Ectodermal cell (in vitro differentiated cells): Measurements from ENCODE around the gene TMCC1.
"Not testable (repeated sequence)": the region's sequence is repeated elsewhere in the genome, so short reads cannot be mapped to it uniquely, and the experiment has no call there.

ENCODE experiments used
- H3K27ac ChIP-seq: 2 replicates; pipeline ENCODE4 v1.7.0; 2013; ENCODE audit warnings: mild to moderate bottlenecking, low read depth, low read length; ENCODE audit not compliant: insufficient read depth, poor library complexity, severe bottlenecking
- H3K27me3 ChIP-seq: 2 replicates; pipeline ENCODE4 v1.7.0; 2013; ENCODE audit warnings: mild to moderate bottlenecking, low read length; ENCODE audit not compliant: insufficient read depth, control insufficient read depth, poor library complexity, severe bottlenecking
- H3K36me3 ChIP-seq: one replicate; pipeline ENCODE4 v1.7.0; 2013; ENCODE audit warnings: low read length; ENCODE audit not compliant: control insufficient read depth, insufficient read depth
- H3K4me1 ChIP-seq: one replicate; pipeline ENCODE4 v1.7.0; 2013; ENCODE audit warnings: low read length; ENCODE audit not compliant: control insufficient read depth, insufficient read depth
- H3K4me3 ChIP-seq: 2 replicates; pipeline ENCODE4 v1.7.0; 2013; ENCODE audit warnings: low read depth, low read length, control low read depth; ENCODE audit not compliant: insufficient read depth
- H3K9me3 ChIP-seq: 2 replicates; pipeline ENCODE4 v1.7.0; 2013; ENCODE audit warnings: mild to moderate bottlenecking, low read length, moderate library complexity; ENCODE audit not compliant: control insufficient read depth
- WGBS, 2 experiments: methylation state at CpG; one replicate each; pipeline ENCODE4 v1.1.7; 2013; ENCODE audit warnings: missing lambda C conversion rate in 2 of 2; 5-methylcytosine and 5-hydroxymethylcytosine counted together

TMCC1 gene

DNA sequence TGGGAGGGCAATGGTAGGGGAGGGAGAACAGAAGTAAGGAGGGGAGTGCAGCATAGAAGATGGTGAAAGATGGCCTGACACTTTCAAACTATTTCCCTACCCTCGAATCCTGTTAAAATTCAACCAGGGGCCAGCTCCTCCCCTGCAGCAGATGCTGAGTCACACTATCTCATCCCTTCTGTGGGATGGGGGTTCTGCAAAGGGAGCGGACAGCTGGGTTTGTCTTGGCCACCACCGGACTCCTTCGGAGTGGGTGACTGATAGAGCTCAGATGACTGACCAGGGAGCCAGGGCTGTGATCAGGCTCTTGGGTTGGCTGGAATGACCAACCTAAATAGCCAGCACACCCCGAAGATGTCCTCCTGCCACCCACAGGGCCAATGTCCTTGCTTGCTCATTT, 33.6 kb upstream of the TMCC1 start:
- Histone ChIP-seq H3K36me3 (no peaks in the 10 kb centered on the region), H3K4me1 (no peaks in the 10 kb centered on the region), H3K27me3 (no peaks in the 10 kb centered on the region), H3K4me3 (no peak overlapping the region), H3K27ac (no peak overlapping the region), H3K9me3 (peaks cover 2% of the 10 kb centered on the region)
- WGBS, 2 experiments: 87 to 93% methylated on average over 5 of the region's 5 CpGs

- Histone ChIP-seq H3K27ac (no peak overlapping the region), H3K4me3 (no peak overlapping the region), H3K4me1 (no peaks in the 10 kb centered on the region), H3K27me3 (no peaks in the 10 kb centered on the region), H3K9me3 (peaks cover 6% of the 10 kb centered on the region), H3K36me3 (no peaks in the 10 kb centered on the region)
- no CpG with 5 or more reads among the region's 1 CpG for WGBS, 2 experiments
Measured at GRCh38 chr3:129919806-129920205, 26.3 kb upstream of the TMCC1 start.

GRCh38 chr3:129919357-129919756, 25.8 kb upstream of the TMCC1 start:
- no peaks in the 10 kb centered on the region for H3K27me3 ChIP-seq
- H3K4me3 ChIP-seq: no peak overlapping the region
- H3K27ac ChIP-seq: no peak overlapping the region
- 89 to 94% methylated on average over 3 of the region's 3 CpGs for WGBS, 2 experiments
- no peaks in the 10 kb centered on the region for H3K36me3 ChIP-seq
- H3K9me3 ChIP-seq: peaks cover 6% of the 10 kb centered on the region
- H3K4me1 ChIP-seq: no peaks in the 10 kb centered on the region

DNA sequence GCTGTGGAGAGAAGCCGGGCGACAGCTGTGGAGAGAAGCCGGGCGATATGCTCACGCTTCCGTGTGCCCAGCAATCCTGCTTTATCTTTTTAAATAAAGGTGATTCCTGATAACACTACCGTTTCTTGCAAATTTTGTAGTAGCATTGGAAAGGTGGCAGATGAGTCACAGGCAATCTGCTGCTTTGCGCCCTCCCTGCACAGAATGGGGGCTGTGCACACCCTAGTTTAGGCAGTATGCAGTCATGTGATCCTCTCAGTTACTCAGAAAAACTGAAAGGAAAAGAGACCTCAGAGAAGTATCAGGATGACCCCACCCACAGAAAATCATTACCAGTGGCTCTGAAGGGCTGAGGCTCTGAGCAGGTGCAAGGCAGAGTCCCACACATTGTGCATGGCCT, 24.9 kb upstream of the TMCC1 start:
- Histone ChIP-seq H3K27ac (no peak overlapping the region), H3K4me1 (no peaks in the 10 kb centered on the region), H3K36me3 (no peaks in the 10 kb centered on the region), H3K9me3 (peaks cover 6% of the 10 kb centered on the region), H3K27me3 (no peaks in the 10 kb centered on the region), H3K4me3 (no peak overlapping the region)
- 96% methylated on average over 8 of the region's 8 CpGs for WGBS, 2 experiments

GRCh38 chr3:129917423-129918007, 24.0 kb upstream of the TMCC1 start:
- no peaks in the 10 kb centered on the region for H3K36me3 ChIP-seq
- WGBS, 2 experiments: 93 to 94% methylated on average over 6 of the region's 6 CpGs
- H3K4me3 ChIP-seq: no peak overlapping the region

DNA sequence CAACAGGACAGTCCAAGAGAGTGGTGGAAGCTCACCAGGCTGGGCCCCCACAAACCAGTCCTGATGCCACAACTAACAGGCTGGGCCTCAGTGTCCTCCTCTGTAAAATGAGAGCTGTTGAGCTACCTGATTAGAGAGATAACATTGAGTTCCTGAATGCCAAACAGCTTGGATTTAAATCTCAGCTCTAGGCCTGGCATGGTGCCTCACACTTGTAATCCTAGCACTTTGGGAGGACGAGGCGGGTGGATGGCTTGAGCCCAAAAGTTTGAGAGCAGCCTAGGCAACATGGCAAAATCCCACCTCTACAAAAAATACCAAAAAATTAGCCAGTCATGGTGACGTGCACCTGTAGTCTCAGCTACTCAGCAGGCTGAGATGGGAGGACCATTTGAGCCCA, 20.1 kb upstream of the TMCC1 start:
- Histone ChIP-seq H3K27me3 (no peaks in the 10 kb centered on the region), H3K36me3 (no peaks in the 10 kb centered on the region), H3K9me3 (peaks cover 5% of the 10 kb centered on the region), H3K4me1 (no peaks in the 10 kb centered on the region), H3K27ac (no peak overlapping the region), H3K4me3 (no peak overlapping the region)
- 85 to 92% methylated on average over 3 of the region's 3 CpGs for WGBS, 2 experiments

More at GRCh38 chr3:129917423-129918007, 24.0 kb upstream of the TMCC1 start:
- Histone ChIP-seq H3K9me3 (peaks cover 6% of the 10 kb centered on the region), H3K4me1 (no peaks in the 10 kb centered on the region), H3K27me3 (no peaks in the 10 kb centered on the region), H3K27ac (no peak overlapping the region)

DNA sequence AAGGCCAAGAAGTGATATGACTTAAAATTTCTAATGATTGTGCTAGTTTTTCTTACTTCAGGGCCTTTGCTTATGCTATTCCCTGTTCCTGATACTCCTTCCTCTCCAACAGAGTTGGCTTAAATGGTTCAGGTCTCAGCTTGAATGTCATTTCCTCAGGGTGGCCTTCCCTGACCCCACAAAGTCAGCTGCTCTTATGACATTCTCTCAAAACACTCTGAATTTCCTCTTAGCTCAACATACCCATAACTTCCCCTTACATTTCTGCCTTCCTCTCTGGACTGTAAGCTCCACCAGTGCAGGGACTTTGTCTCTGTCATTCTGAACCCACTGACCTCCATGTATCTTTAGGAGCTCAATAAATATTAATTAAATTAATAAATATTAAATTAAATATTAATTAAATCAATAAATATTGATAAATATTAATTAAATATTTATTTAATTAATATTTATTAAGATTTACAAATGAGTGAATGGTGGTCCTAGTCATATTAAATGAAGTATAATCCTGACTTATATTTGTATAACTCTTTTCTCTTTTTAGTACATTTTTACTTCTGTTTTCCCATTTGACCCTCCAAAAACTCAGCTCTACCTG, 17.9 kb upstream of the TMCC1 start:
- Histone ChIP-seq H3K4me1 (no peaks in the 10 kb centered on the region), H3K4me3 (no peak overlapping the region), H3K36me3 (no peaks in the 10 kb centered on the region), H3K27me3 (no peaks in the 10 kb centered on the region), H3K9me3 (no peaks in the 10 kb centered on the region), H3K27ac (no peak overlapping the region)

GRCh38 chr3:129909235-129909634, 15.7 kb upstream of the TMCC1 start:
- H3K9me3 ChIP-seq, H3K27ac ChIP-seq: not testable (repeated sequence)

GRCh38 chr3:129908417-129908816, 14.9 kb upstream of the TMCC1 start:
- no peaks in the 10 kb centered on the region for H3K27me3 ChIP-seq
- H3K4me3 ChIP-seq: no peak overlapping the region

More at GRCh38 chr3:129909235-129909634, 15.7 kb upstream of the TMCC1 start:
- 88 to 97% methylated on average over 4 of the region's 4 CpGs for WGBS, 2 experiments
- H3K4me1 ChIP-seq, H3K4me3 ChIP-seq, H3K36me3 ChIP-seq, H3K27me3 ChIP-seq: not testable (repeated sequence)

GRCh38 chr3:129901272-129901671, 7.8 kb upstream of the TMCC1 start:
- not testable (repeated sequence) for H3K9me3 ChIP-seq, H3K27ac ChIP-seq, H3K36me3 ChIP-seq, H3K4me3 ChIP-seq, H3K27me3 ChIP-seq, H3K4me1 ChIP-seq
- WGBS, 2 experiments: 91 to 95% methylated on average over 4 of the region's 4 CpGs

More at GRCh38 chr3:129908417-129908816, 14.9 kb upstream of the TMCC1 start:
- peaks cover 9% of the 10 kb centered on the region for H3K36me3 ChIP-seq
- no peak overlapping the region for H3K27ac ChIP-seq
- peaks cover 3% of the 10 kb centered on the region for H3K9me3 ChIP-seq
- H3K4me1 ChIP-seq: no peaks in the 10 kb centered on the region
- WGBS, 2 experiments: 100% methylated on average over 1 of the region's 1 CpG
